Measurements from ENCODE around the gene CLEC1B. TPM values are rescaled to one million over a fixed set of nuclear protein-coding genes. Genes with fewer than 3 reads are reported as not detected.

CLEC1B gene
- total and polyA plus RNA-seq, 2 donors (not counting 3 experiments of a cell fraction or from before 2014, with no cell fraction given) = not detected

GRCh38 chr12:9961106-9961505, 37.8 kb downstream of the CLEC1B start:
- no peak for TF ChIP-seq POLR2AphosphoS5 (IDR thresholded peaks at IDR 0.05; ENCODE audit: insufficient read depth, low read depth, low read length)
- TF ChIP-seq MAX (IDR thresholded peaks at IDR 0.05; ENCODE audit: insufficient read depth, insufficient read length) = no peak
- TF ChIP-seq GATA2 (IDR thresholded peaks at IDR 0.05; ENCODE audit: insufficient read depth, insufficient read length, low read depth, low read length) = no peak
- TF ChIP-seq CTCF (IDR thresholded peaks at IDR 0.05; ENCODE audit: extremely low read depth in 1 of 2, insufficient read depth in 1 of 2, low read depth in 1 of 2, low read length in 2 of 2) = no peak
- TF ChIP-seq MYC (IDR thresholded peaks at IDR 0.05; ENCODE audit: low read depth, low read length) = no peak
- no peak for TF ChIP-seq FOS (IDR thresholded peaks at IDR 0.05; ENCODE audit: borderline replicate concordance, insufficient read depth, low read length)
- TF ChIP-seq JUN (IDR thresholded peaks at IDR 0.05; ENCODE audit: borderline replicate concordance, insufficient read depth, insufficient read length, low read depth) = no peak
- TF ChIP-seq POLR2A (IDR thresholded peaks at IDR 0.05; ENCODE audit: low read depth, low read length) = no peak
- TF ChIP-seq EZH2 (IDR thresholded peaks at IDR 0.05; ENCODE audit: borderline replicate concordance, low read depth, low read length, severe bottlenecking) = no peak
- Histone ChIP-seq H3K4me2 (ENCODE audit: insufficient read depth, low read length) (no peak overlapping the region), H3K9ac (replicated peaks; ENCODE audit: extremely low read depth, insufficient read depth, low read length) (no peak overlapping the region), H3K27me3 (ENCODE audit: control insufficient read depth in 2 of 2, insufficient read depth in 2 of 2, low read length in 2 of 2) (peaks cover 0 to 3% of the 10 kb centered on the region in 2 experiments), H3K4me3 (replicated peaks in 1 of 3; ENCODE audit: insufficient read depth in 1 of 3, low read depth in 1 of 3, low read length in 3 of 3) (no peak overlapping the region), H3K27ac (ENCODE audit: insufficient read depth, low read depth, low read length) (no peak overlapping the region), H3K4me1 (ENCODE audit: control insufficient read depth, extremely low read depth, insufficient read depth, low read length) (no peaks in the 10 kb centered on the region), H2AFZ (ENCODE audit: low read depth, low read length) (no peak overlapping the region), H3K9me3 (replicated peaks; ENCODE audit: control insufficient read depth, insufficient read depth, low read length) (no peaks in the 10 kb centered on the region), H4K20me1 (replicated peaks; ENCODE audit: control insufficient read depth, extremely low read depth, insufficient read depth, low read length) (no peaks in the 10 kb centered on the region), H3K36me3 (ENCODE audit: control insufficient read depth in 2 of 2, extremely low read depth in 1 of 2, insufficient read depth in 2 of 2, low read length in 2 of 2) (no peaks in the 10 kb centered on the region), H3K79me2 (ENCODE audit: control insufficient read depth, insufficient read depth, low read length) (no peaks in the 10 kb centered on the region), H3K9me1 (replicated peaks; ENCODE audit: control insufficient read depth, extremely low read depth, insufficient read depth, low read length) (no peaks in the 10 kb centered on the region)
- BruUV-seq (replicated peaks) = no TSS peak
- dilution Hi-C loops (cut with MboI; ENCODE audit: extremely low pct_ligation_motif_present, low sequenced_read_pairs) = no loop called here
- CTCF ChIA-PET = interaction anchor here (1.8 kb wide), 2 partner anchors 17 to 21 kb away, joined by 6 to 9 read pairs; no protein-coding TSS in a partner anchor
- DNase-seq (ENCODE audit: low read depth, low spot score) (no peak), FAIRE-seq (no peak)
- intact Hi-C loops (cut with micrococcal nuclease) = no loop called here
- POLR2A ChIA-PET = no interaction called here
